Measurements from ENCODE around the gene MBIP. TPM values are rescaled to one million over a fixed set of nuclear protein-coding genes. Genes with fewer than 3 reads are reported as not detected.
A peak's percentile ranks its signal among the peaks of the same experiment; 100 is the strongest.

Gene MBIP
- total RNA-seq, 1 donor from 2014 or later: 111 TPM

DNA sequence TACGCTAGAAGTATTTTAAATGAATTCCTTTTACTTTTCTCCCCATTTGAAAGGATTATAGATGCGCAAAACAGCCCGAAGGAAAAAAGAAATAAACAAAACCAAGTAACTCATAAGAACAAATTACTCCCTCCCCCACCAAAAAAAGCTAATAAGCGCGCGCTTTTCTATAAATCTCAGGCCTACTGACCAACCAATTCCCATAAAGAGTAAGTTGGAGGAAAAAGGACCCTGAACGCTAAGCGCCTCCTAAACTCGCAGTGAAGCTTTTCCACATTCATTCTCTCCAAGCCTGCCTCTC is 588 bp downstream of the MBIP start:
- DNase-seq (no peak), ATAC-seq (no peak)
- Histone ChIP-seq H3K27me3 (ENCODE audit: low read depth) (no peaks in the 10 kb centered on the region), H3K4me3 (peak overlapping the region; percentile 87), H3K36me3 (no peaks in the 10 kb centered on the region), H3K9me3 (no peaks in the 10 kb centered on the region), H3K27ac (peak overlapping the region; percentile 89), H3K4me1 (peaks cover 17% of the 10 kb centered on the region)
- TF ChIP-seq, protein P1, sequence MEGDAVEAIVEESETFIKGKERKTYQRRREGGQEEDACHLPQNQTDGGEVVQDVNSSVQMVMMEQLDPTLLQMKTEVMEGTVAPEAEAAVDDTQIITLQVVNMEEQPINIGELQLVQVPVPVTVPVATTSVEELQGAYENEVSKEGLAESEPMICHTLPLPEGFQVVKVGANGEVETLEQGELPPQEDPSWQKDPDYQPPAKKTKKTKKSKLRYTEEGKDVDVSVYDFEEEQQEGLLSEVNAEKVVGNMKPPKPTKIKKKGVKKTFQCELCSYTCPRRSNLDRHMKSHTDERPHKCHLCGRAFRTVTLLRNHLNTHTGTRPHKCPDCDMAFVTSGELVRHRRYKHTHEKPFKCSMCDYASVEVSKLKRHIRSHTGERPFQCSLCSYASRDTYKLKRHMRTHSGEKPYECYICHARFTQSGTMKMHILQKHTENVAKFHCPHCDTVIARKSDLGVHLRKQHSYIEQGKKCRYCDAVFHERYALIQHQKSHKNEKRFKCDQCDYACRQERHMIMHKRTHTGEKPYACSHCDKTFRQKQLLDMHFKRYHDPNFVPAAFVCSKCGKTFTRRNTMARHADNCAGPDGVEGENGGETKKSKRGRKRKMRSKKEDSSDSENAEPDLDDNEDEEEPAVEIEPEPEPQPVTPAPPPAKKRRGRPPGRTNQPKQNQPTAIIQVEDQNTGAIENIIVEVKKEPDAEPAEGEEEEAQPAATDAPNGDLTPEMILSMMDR (IDR thresholded peaks at IDR 0.05): no peak
- intact Hi-C loops (cut with DNase I): no loop called here

- peak overlapping the region; percentile 89 for H3K27ac ChIP-seq
- no peaks in the 10 kb centered on the region for H3K27me3 ChIP-seq (ENCODE audit: low read depth)
- H3K4me3 ChIP-seq: peak overlapping the region; percentile 87
- DNase-seq (no peak), ATAC-seq (no peak)
- peaks cover 17% of the 10 kb centered on the region for H3K4me1 ChIP-seq
- TF ChIP-seq, protein P1 (IDR thresholded peaks at IDR 0.05): no peak
- H3K9me3 ChIP-seq: no peaks in the 10 kb centered on the region
- peaks cover 17% of the 10 kb centered on the region for H3K36me3 ChIP-seq
- intact Hi-C loops (cut with DNase I): no loop called here
Observed at GRCh38 chr14:36317650-36318049, 2.8 kb downstream of the MBIP start.

DNA sequence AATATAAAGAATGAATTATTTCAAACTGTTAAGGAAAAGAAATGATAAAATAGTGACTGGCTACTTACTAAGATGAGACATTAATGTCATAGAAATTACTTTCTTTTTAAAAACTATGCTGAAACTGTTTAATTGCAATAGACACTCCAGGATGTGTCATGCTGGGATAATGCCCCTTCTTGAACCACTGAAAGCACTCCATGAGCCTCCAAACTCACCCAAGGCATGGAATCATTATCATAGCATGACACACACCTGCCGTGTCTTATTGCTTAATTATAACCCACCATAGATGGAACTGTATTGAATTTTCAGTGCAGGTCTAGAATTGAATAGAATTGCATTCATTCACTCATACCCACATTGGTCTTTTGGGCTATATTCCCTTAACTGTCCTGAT is 4.3 kb downstream of the MBIP start:
- TF ChIP-seq, protein P1 (IDR thresholded peaks at IDR 0.05): no peak
- no peak overlapping the region for H3K27ac ChIP-seq
- intact Hi-C loops (cut with DNase I): no loop called here

GRCh38 chr14:36315159-36315853 is 5.1 kb downstream of the MBIP start:
- H3K4me3 ChIP-seq: peak overlapping the region; percentile 17
- no peak for DNase-seq
- no peaks in the 10 kb centered on the region for H3K27me3 ChIP-seq (ENCODE audit: low read depth)
- ATAC-seq: no peak
- peaks cover 17% of the 10 kb centered on the region for H3K4me1 ChIP-seq
- TF ChIP-seq, protein P1 (IDR thresholded peaks at IDR 0.05): no peak
- H3K36me3 ChIP-seq: peaks cover 33% of the 10 kb centered on the region
- no peaks in the 10 kb centered on the region for H3K9me3 ChIP-seq
- H3K27ac ChIP-seq: no peak overlapping the region
- intact Hi-C loops (cut with DNase I): no loop called here

More for the DNA sequence above, 4.3 kb downstream of the MBIP start:
- ATAC-seq (no peak), DNase-seq (no peak)
- Histone ChIP-seq H3K36me3 (peaks cover 25% of the 10 kb centered on the region), H3K27me3 (ENCODE audit: low read depth) (no peaks in the 10 kb centered on the region), H3K9me3 (no peaks in the 10 kb centered on the region), H3K4me1 (peaks cover 17% of the 10 kb centered on the region), H3K4me3 (peak overlapping the region; percentile 17)

- TF ChIP-seq, protein P1 (IDR thresholded peaks at IDR 0.05): no peak
- Histone ChIP-seq H3K9me3 (no peaks in the 10 kb centered on the region), H3K36me3 (peaks cover 47% of the 10 kb centered on the region), H3K27me3 (ENCODE audit: low read depth) (no peaks in the 10 kb centered on the region), H3K4me1 (peaks cover 9% of the 10 kb centered on the region), H3K4me3 (no peak overlapping the region), H3K27ac (no peak overlapping the region)
- ATAC-seq: no peak
- no peak for DNase-seq
- intact Hi-C loops (cut with DNase I): no loop called here
Observed at GRCh38 chr14:36313898-36314297, 6.5 kb downstream of the MBIP start.
